HepG2 (cell line): ENCODE measurements around the gene CDCP2. TPM values are rescaled to one million over a fixed set of nuclear protein-coding genes. Genes with fewer than 3 reads are reported as not detected.

Experiments
- ATRX ChIP-seq: sonication (generic); formaldehyde crosslinking; IDR thresholded peaks from 2 replicates; pipeline ENCODE4 v1.4.0; 2020; ENCODE audit warnings: missing genetic modification reagents, borderline replicate concordance
- BRD4 ChIP-seq: sonication (generic); formaldehyde crosslinking; IDR thresholded peaks from 2 replicates; pipeline ENCODE4 v1.4.0; 2020; ENCODE audit warnings: missing genetic modification reagents
- CREB1 ChIP-seq, 2 experiments: fragments of 450-650 bp in 1 of 2; IDR thresholded peaks; 2 replicates each; pipeline ENCODE4 v1.6.1; 2016 to 2017; ENCODE audit warnings: control low read depth in 1 of 2, mild to moderate bottlenecking in 1 of 2, missing compliant biosample characterization in 1 of 2, missing genetic modification characterization in 1 of 2
- DMAP1 ChIP-seq: IDR thresholded peaks from 2 replicates; pipeline ENCODE4 v1.6.1; 2016
- FOXM1 ChIP-seq: sonication (generic); formaldehyde crosslinking; IDR thresholded peaks from 2 replicates; pipeline ENCODE4 v1.5.0; 2020; ENCODE audit warnings: missing genetic modification reagents
- HNRNPL ChIP-seq: fragments of 200-400 bp; formaldehyde crosslinking; IDR thresholded peaks from 2 replicates; pipeline ENCODE4 v1.6.1; 2017; ENCODE audit warnings: mild to moderate bottlenecking, low read depth, low read length
- IRF1 ChIP-seq: sonication (generic); formaldehyde crosslinking; IDR thresholded peaks from 2 replicates; pipeline ENCODE4 v1.4.0; 2020; ENCODE audit warnings: low read depth, mild to moderate bottlenecking, missing genetic modification reagents
- JUN ChIP-seq: sonication (generic); formaldehyde crosslinking; IDR thresholded peaks from 2 replicates; pipeline ENCODE4 v1.4.0; 2020; ENCODE audit warnings: mild to moderate bottlenecking, missing genetic modification reagents
- NFATC3 ChIP-seq: sonication (generic); formaldehyde crosslinking; IDR thresholded peaks from 2 replicates; pipeline ENCODE4 v1.5.1; 2020; ENCODE audit warnings: mild to moderate bottlenecking, missing genetic modification reagents
- NFYC ChIP-seq: IDR thresholded peaks from 2 replicates; pipeline ENCODE4 v1.6.1; 2016; ENCODE audit warnings: missing genetic modification reagents, missing compliant biosample characterization
- RARG ChIP-seq: sonication (generic); formaldehyde crosslinking; IDR thresholded peaks from 2 replicates; pipeline ENCODE4 v1.4.0; 2020; ENCODE audit warnings: low read depth, mild to moderate bottlenecking, missing genetic modification reagents
- SIX1 ChIP-seq: sonication (generic); formaldehyde crosslinking; IDR thresholded peaks from 2 replicates; pipeline ENCODE4 v1.4.0; 2020; ENCODE audit warnings: missing genetic modification reagents, borderline replicate concordance
- SKI ChIP-seq: fragments of 450-650 bp; IDR thresholded peaks from one replicate; pipeline ENCODE4 v1.6.1; 2018; ENCODE audit warnings: mild to moderate bottlenecking; ENCODE audit not compliant: partially characterized antibody
- SNAI1 ChIP-seq: sonication (generic); formaldehyde crosslinking; IDR thresholded peaks from 2 replicates; pipeline ENCODE4 v1.5.0; 2020; ENCODE audit warnings: mild to moderate bottlenecking, missing genetic modification reagents, borderline replicate concordance
- SNRNP70 ChIP-seq: fragments of 200-400 bp; formaldehyde crosslinking; IDR thresholded peaks from 2 replicates; pipeline ENCODE4 v1.6.1; 2017; ENCODE audit warnings: mild to moderate bottlenecking, low read depth, low read length, moderate library complexity
- TBX3 ChIP-seq: fragments of 450-650 bp; IDR thresholded peaks from 2 replicates; pipeline ENCODE4 v1.6.1; 2017; ENCODE audit warnings: antibody characterized with exemption, mild to moderate bottlenecking, inconsistent platforms, borderline replicate concordance
- TCF12 ChIP-seq, 2 experiments: fragments of 450-650 bp in 1 of 2; sonication (generic) in 1 of 2; formaldehyde crosslinking in 1 of 2; IDR thresholded peaks; 2 replicates each; pipeline versions ENCODE4 v1.6.1 to v1.8.0; 2017 to 2022; ENCODE audit warnings: antibody characterized with exemption in 1 of 2, mild to moderate bottlenecking in 1 of 2, missing genetic modification reagents in 1 of 2, moderate library complexity in 1 of 2
- ZBTB3 ChIP-seq: sonication (generic); formaldehyde crosslinking; IDR thresholded peaks from 2 replicates; pipeline ENCODE4 v1.4.0; 2020; ENCODE audit warnings: low read depth, mild to moderate bottlenecking, moderate library complexity, missing genetic modification reagents, borderline replicate concordance
- ZFP1 ChIP-seq: IDR thresholded peaks from 2 replicates; pipeline ENCODE4 v1.6.1; 2016
- ZFP62 ChIP-seq: sonication (generic); formaldehyde crosslinking; IDR thresholded peaks from 2 replicates; pipeline ENCODE4 v1.4.0; 2020; ENCODE audit warnings: missing genetic modification reagents
- ZFX ChIP-seq: sonication (generic); formaldehyde crosslinking; IDR thresholded peaks from 2 replicates; pipeline ENCODE4 v1.4.0; 2020; ENCODE audit warnings: mild to moderate bottlenecking, low read depth, missing genetic modification reagents, moderate library complexity
- ZMAT3 ChIP-seq: sonication (generic); formaldehyde crosslinking; conservative IDR thresholded peaks from 2 replicates; pipeline ENCODE4 v1.7.0; 2021; ENCODE audit warnings: missing genetic modification reagents
- ZNF17 ChIP-seq: sonication (generic); formaldehyde crosslinking; IDR thresholded peaks from 2 replicates; pipeline ENCODE4 v1.5.0; 2020; ENCODE audit warnings: mild to moderate bottlenecking, missing genetic modification reagents
- ZNF282 ChIP-seq: fragments of 450-650 bp; IDR thresholded peaks from 2 replicates; pipeline ENCODE4 v1.6.1; 2018; ENCODE audit not compliant: partially characterized antibody
- ZNF350 ChIP-seq: sonication (generic); formaldehyde crosslinking; IDR thresholded peaks from 2 replicates; pipeline ENCODE4 v1.4.0; 2020; ENCODE audit warnings: mild to moderate bottlenecking, low read depth, missing genetic modification reagents, borderline replicate concordance
- ZNF446 ChIP-seq: sonication (generic); formaldehyde crosslinking; IDR thresholded peaks from 2 replicates; pipeline ENCODE4 v1.5.0; 2020; ENCODE audit warnings: mild to moderate bottlenecking, missing genetic modification reagents
- ZNF460 ChIP-seq: sonication (generic); formaldehyde crosslinking; IDR thresholded peaks from 2 replicates; pipeline ENCODE4 v1.5.1; 2020; ENCODE audit warnings: missing genetic modification reagents, mild to moderate bottlenecking, borderline replicate concordance
- ZNF552 ChIP-seq: sonication (generic); formaldehyde crosslinking; IDR thresholded peaks from 2 replicates; pipeline ENCODE4 v1.9.0; 2022; ENCODE audit warnings: missing genetic modification reagents, mild to moderate bottlenecking, borderline replicate concordance
- ZNF563 ChIP-seq: sonication (generic); formaldehyde crosslinking; IDR thresholded peaks from 2 replicates; pipeline ENCODE4 v1.8.0; 2022; ENCODE audit warnings: mild to moderate bottlenecking, moderate library complexity, missing genetic modification reagents
- ZNF577 ChIP-seq: sonication (generic); formaldehyde crosslinking; IDR thresholded peaks from 2 replicates; pipeline ENCODE4 v1.4.0; 2020; ENCODE audit warnings: mild to moderate bottlenecking, low read depth, missing genetic modification reagents, borderline replicate concordance
- ZNF773 ChIP-seq: sonication (generic); formaldehyde crosslinking; IDR thresholded peaks from 2 replicates; pipeline ENCODE4 v1.4.0; 2020; ENCODE audit warnings: missing genetic modification reagents, borderline replicate concordance
- ZNF784 ChIP-seq: sonication (generic); formaldehyde crosslinking; IDR thresholded peaks from 2 replicates; pipeline ENCODE4 v1.5.1; 2020; ENCODE audit warnings: missing genetic modification reagents, mild to moderate bottlenecking, borderline replicate concordance
- polyA plus RNA-seq, 8 experiments: library from polyadenylated mRNA; depleted of rRNA in 3 of 8; stranded (reverse) in 7 of 8; unstranded in 1 of 8; fragments of >200 nt; fragmentation: Illumina TruSeq in 4 of 8; extraction: Trizol in 4 of 8; gene quantifications; 2 replicates each; pipeline versions ENCODE4 v1.2.1 to v1.2.3, GENCODE V29; 2011 to 2016; ENCODE audit warnings: low read depth in 4 of 8, missing spikeins in 1 of 8, mixed read lengths in 1 of 8; ENCODE audit not compliant: insufficient read depth in 1 of 8
- total RNA-seq, 5 experiments: library from RNA; depleted of rRNA; stranded (reverse); fragments of >200 nt; fragmentation: Illumina TruSeq; extraction: Trizol; gene quantifications; 2 replicates each; pipeline ENCODE4 v1.2.3, GENCODE V29; 2016; ENCODE audit warnings: low read depth in 1 of 5

Gene CDCP2
- total and polyA plus RNA-seq, 2 of the 13 experiments (the other 11 are each of a cell fraction or from before 2014, with no cell fraction given), result not detected

DNA sequence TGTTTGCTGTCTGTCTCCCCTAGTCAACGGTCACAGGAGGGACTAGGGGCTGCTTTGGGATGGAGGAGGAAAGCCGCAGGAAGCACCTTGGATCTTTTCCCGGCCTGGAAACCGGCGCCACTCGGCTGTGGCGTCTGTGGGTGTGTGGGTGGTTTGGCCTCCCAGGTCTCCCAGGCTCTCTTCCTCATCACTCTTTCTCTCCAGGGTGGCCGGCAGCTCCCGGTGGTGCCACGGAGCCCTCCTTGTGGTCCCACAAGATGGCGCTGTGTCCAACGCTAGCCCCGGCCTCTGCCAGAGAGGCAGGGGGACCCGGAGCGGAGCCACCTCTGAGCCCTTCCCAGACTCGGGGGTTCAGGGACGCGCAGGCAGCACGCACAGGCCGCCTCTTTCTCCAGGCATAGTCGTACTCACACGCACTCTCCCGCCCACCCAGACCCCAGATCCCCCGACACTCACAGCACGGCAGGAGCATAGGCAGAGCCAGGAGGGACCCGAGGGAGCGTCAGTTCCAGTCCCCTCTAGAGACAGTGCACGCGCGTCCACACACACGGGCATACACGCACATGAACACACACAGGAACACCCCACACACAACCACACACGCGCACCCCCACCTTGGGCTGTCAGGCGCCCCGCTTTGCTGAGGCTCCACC is 31.2 kb downstream of the CDCP2 start (continued):
- no peak for TF ChIP-seq NFATC3 (CRISPR knock-in tag)
- TF ChIP-seq ZNF350 (CRISPR knock-in tag), result peak; percentile 42; the same call in 1 of the 2 replicates
- peak; percentile 89 for TF ChIP-seq ZNF563
- no peak for TF ChIP-seq BRD4 (CRISPR knock-in tag)
- 0 out of 2 replicates have a peak, but pooled peaks have one; percentile 30 for TF ChIP-seq HNRNPL
- TF ChIP-seq ZFX (CRISPR knock-in tag), result peak; percentile 55; the same call in 1 of the 2 replicates
- no peak for TF ChIP-seq IRF1 (CRISPR knock-in tag)
- TF ChIP-seq ZFP1, result no peak
- TF ChIP-seq ZNF552 (CRISPR knock-in tag), result no peak
- no peak for TF ChIP-seq JUN
- no peak for TF ChIP-seq ZNF460
- TF ChIP-seq SNRNP70, result no peak
- no peak for TF ChIP-seq ZNF446 (CRISPR knock-in tag)
- no peak for TF ChIP-seq ZNF784 (CRISPR knock-in tag)
- no peak for TF ChIP-seq NFYC (CRISPR knock-in tag)
- TF ChIP-seq ZNF282, result no peak
- no peak for TF ChIP-seq ZFP62 (CRISPR knock-in tag)
- no peak for TF ChIP-seq RARG
- TF ChIP-seq FOXM1 (CRISPR knock-in tag), result no peak
- no peak for TF ChIP-seq TBX3
- no peak for TF ChIP-seq TCF12 (IDR thresholded peaks at IDR 0.05)
- TF ChIP-seq TCF12 (CRISPR knock-in tag; IDR thresholded peaks at IDR 0.05), result no peak
- TF ChIP-seq ZMAT3 (CRISPR knock-in tag), result no peak
- no peak for TF ChIP-seq ZNF17
- no peak for TF ChIP-seq ZBTB3
- no peak for TF ChIP-seq ATRX (CRISPR knock-in tag)
- TF ChIP-seq SNAI1 (CRISPR knock-in tag), result no peak
- no peak for TF ChIP-seq ZNF773
- no peak for TF ChIP-seq SKI
- no peak for TF ChIP-seq ZNF577 (CRISPR knock-in tag)
- no peak for TF ChIP-seq CREB1 (IDR thresholded peaks at IDR 0.05)
- no peak for TF ChIP-seq CREB1 (CRISPR knock-in tag; IDR thresholded peaks at IDR 0.05)
- no peak for TF ChIP-seq SIX1
- TF ChIP-seq DMAP1, result no peak
